Colonic mucosa (tissue), 4 donors: Measurements from ENCODE around the gene ACER1. TPM values are rescaled to one million over a fixed set of nuclear protein-coding genes. Genes with fewer than 3 reads are reported as not detected.

ENCODE experiments used
- DNase-seq: peaks from one replicate; pipeline ENCODE4 v3.0.0-alpha.2; 2020
- H3K27ac ChIP-seq: fragments of 200-600 bp; one replicate; pipeline ENCODE4 v1.8.0; 2021
- H3K27me3 ChIP-seq: fragments of 200-600 bp; one replicate; pipeline ENCODE4 v1.8.0; 2021
- H3K36me3 ChIP-seq: fragments of 200-600 bp; one replicate; pipeline ENCODE4 v1.8.0; 2021
- H3K4me1 ChIP-seq: fragments of 200-600 bp; one replicate; pipeline ENCODE4 v1.8.0; 2021; ENCODE audit warnings: mild to moderate bottlenecking
- H3K4me3 ChIP-seq: fragments of 200-600 bp; one replicate; pipeline ENCODE4 v1.8.0; 2021
- H3K9ac ChIP-seq, 2 donors: one replicate each; pipeline ENCODE4 v1.7.0; 2013; ENCODE audit warnings: control low read depth in 2 of 2, low read depth in 2 of 2, low read length in 2 of 2
- H3K9me3 ChIP-seq: fragments of 200-600 bp; one replicate; pipeline ENCODE4 v1.8.0; 2021
- intact Hi-C: fragments of 100-400 bp; cut with DNase I; formaldehyde crosslinking; loops from one replicate; pipeline ENCODE4 v1.14.1; 2022
- total RNA-seq, 2 donors: library from RNA; stranded (reverse); fragmentation: NEBNext Ultra II Directional in 1 of 2; extraction: Animal tissue kit (Norgen Biotek cat#: 25700) in 1 of 2; gene quantifications; one replicate each; pipeline ENCODE4 v1.2.1, GENCODE V29; 2021
- TF ChIP-seq, protein P1 (sequence below): fragments of 200-600 bp; IDR thresholded peaks from one replicate; pipeline ENCODE4 v1.8.0; 2022; ENCODE audit warnings: antibody characterized with exemption, mild to moderate bottlenecking
- donor health status: healthy.
- donor health status: DM: no; HTN: no; CAD: no.
- donor health status: DM: no; HTN: no; CAD: no.

ACER1 gene, protein sequence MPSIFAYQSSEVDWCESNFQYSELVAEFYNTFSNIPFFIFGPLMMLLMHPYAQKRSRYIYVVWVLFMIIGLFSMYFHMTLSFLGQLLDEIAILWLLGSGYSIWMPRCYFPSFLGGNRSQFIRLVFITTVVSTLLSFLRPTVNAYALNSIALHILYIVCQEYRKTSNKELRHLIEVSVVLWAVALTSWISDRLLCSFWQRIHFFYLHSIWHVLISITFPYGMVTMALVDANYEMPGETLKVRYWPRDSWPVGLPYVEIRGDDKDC
- total RNA-seq = not detected

DNA sequence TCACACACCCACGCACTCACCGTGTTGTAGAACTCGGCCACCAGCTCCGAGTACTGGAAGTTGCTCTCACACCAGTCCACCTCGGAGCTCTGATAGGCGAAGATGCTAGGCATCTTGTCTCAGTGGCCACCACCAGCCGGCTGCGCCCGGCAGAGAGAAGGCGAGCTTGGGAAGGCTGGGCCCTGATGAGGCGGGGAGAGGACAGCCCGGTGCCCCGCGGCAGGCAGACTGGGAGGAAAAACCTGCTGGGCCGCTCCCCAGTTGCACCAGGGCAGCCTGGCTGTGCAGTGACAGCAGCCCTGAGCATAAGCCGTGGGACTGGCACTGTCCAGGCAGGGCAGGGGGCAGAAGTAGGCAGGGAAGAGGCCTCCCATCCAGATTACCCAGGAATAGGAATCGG, at the start of gene ACER1:
ACER1 (minus strand) TSS at position 174 of the 400 bp plus-strand sequence; CDS start at position 113, 61 bp downstream.
- Histone ChIP-seq H3K4me3 (no peak within 1 kb of the TSS), H3K27me3 (no peaks in the 10 kb centered on the region), H3K27ac (no peak within 1 kb of the TSS), H3K36me3 (no peaks in the 10 kb centered on the region), H3K4me1 (no peaks in the 10 kb centered on the region), H3K9ac (no peak within 1 kb of the TSS), H3K9me3 (no peaks in the 10 kb centered on the region)
- TF ChIP-seq, protein P1, sequence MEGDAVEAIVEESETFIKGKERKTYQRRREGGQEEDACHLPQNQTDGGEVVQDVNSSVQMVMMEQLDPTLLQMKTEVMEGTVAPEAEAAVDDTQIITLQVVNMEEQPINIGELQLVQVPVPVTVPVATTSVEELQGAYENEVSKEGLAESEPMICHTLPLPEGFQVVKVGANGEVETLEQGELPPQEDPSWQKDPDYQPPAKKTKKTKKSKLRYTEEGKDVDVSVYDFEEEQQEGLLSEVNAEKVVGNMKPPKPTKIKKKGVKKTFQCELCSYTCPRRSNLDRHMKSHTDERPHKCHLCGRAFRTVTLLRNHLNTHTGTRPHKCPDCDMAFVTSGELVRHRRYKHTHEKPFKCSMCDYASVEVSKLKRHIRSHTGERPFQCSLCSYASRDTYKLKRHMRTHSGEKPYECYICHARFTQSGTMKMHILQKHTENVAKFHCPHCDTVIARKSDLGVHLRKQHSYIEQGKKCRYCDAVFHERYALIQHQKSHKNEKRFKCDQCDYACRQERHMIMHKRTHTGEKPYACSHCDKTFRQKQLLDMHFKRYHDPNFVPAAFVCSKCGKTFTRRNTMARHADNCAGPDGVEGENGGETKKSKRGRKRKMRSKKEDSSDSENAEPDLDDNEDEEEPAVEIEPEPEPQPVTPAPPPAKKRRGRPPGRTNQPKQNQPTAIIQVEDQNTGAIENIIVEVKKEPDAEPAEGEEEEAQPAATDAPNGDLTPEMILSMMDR = no peak
- DNase-seq = no peak
- intact Hi-C loops = no loop called here

DNA sequence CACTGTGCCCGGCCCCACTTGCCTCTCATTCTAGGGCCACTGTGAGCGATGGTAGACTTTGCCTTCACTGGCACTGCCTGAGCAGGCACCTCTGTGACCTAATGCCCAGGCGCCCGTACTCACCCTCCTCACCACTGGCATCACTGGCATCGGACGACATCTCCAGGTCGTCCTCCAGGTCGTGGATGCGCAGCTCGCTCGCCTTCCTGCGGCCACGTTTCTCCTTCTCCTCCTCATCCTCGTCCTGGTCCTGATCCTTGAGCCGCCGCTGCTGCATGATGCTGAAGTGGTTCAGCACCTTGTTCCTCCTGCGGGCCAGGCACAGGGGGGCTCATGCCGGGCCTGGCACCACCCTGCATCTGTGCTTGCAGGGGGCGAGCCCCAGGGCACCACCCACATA, 49.8 kb upstream of the ACER1 start:
- intact Hi-C loops = no loop called here
- Histone ChIP-seq H3K27ac (no peak overlapping the region), H3K9ac (no peak overlapping the region), H3K4me1 (no peaks in the 10 kb centered on the region), H3K36me3 (peaks cover 16% of the 10 kb centered on the region), H3K4me3 (no peak overlapping the region), H3K9me3 (no peaks in the 10 kb centered on the region), H3K27me3 (no peaks in the 10 kb centered on the region)
- TF ChIP-seq, protein P1 = no peak
- no peak for DNase-seq

DNA sequence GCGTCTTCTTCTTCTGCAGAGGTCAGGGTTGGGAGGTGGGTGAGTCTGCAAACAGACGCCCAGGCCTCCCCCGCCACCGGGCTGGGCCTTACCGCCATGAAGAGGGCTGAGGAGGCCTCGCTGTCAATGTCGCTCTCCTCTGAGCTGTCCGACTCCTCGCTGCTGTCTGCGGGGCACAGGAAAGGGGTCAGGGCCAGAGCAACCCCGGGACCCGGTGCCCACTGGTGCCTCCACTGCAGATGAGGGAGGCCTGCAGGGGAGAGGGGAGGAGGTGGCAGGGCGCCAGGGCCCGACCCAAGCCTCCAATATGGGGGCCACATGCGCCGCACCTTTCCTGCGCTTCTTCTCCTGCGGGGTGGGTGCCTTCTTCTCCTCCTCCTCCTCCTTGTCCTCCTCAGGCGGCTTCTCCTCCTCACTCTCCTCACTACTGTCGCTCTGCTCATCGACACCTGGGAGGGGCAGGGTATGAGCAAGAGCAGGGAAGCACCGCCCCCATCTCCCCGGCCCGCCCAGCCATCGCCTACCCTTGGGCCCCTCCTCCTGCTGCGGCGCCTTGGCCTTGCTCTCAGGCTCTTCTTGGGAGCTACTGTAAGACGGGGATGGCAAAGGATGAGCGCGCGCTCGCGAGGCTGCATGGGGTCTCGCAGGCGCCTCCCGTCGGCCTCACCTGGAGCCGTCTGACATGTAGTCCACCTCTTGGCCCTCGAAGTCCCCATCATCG, 47.8 kb upstream of the ACER1 start:
- intact Hi-C loops = no loop called here
- no peak overlapping the region for H3K27ac ChIP-seq
- H3K27me3 ChIP-seq = no peaks in the 10 kb centered on the region
- TF ChIP-seq, protein P1 = no peak
- H3K4me1 ChIP-seq = no peaks in the 10 kb centered on the region
- H3K9ac ChIP-seq = no peak overlapping the region
- H3K36me3 ChIP-seq = peaks cover 14% of the 10 kb centered on the region
- H3K4me3 ChIP-seq = no peak overlapping the region
- no peaks in the 10 kb centered on the region for H3K9me3 ChIP-seq
- no peak for DNase-seq

DNA sequence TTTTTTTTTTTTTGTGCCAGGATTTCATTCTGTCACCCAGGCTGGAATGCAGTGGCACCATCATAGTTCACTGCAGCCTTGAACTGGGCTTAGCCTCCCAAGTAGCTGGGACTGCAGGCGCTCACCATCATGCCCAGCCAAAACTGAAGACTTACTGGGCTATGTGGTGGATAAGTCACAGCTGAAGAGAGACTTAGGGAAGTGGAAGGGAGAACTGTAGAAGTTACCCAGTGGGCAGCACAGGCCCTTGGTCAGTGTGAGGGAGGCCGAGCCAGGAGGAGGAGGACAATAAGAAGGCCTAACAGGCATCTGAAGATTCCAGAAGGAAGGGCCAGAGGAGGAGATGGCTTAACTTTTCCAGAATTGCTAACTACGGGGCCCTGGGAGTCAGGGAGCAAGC, 46.3 kb upstream of the ACER1 start:
- Histone ChIP-seq H3K4me3 (no peak overlapping the region), H3K27ac (no peak overlapping the region), H3K27me3 (no peaks in the 10 kb centered on the region), H3K36me3 (peaks cover 14% of the 10 kb centered on the region), H3K9ac (no peak overlapping the region), H3K9me3 (no peaks in the 10 kb centered on the region), H3K4me1 (no peaks in the 10 kb centered on the region)
- intact Hi-C loops = no loop called here
- no peak for DNase-seq
- TF ChIP-seq, protein P1 = no peak

DNA sequence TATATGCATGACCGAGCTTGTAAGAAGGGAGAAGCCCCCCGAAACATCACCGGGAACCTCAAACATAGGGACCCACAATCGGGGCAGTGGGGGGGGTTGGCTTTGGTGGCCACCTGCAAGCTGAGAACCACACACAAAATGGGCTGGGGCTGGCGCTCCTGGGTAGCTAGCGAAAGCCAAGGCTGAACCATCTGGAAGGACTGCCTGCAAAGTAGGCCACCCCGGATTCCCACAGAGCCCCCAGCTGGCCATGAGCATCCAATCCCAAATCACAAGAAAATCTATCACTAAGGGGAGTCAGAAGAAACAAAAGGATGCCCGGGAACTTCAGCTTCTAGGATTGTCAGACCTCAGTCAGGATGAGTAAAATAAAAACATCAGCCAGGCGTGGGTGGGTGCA, 45.1 kb upstream of the ACER1 start:
- intact Hi-C loops = no loop called here
- DNase-seq = no peak
- Histone ChIP-seq H3K36me3 (peaks cover 14% of the 10 kb centered on the region), H3K9me3 (no peaks in the 10 kb centered on the region), H3K27me3 (no peaks in the 10 kb centered on the region), H3K27ac (no peak overlapping the region), H3K4me3 (no peak overlapping the region), H3K9ac (no peak overlapping the region), H3K4me1 (no peaks in the 10 kb centered on the region)
- TF ChIP-seq, protein P1 = no peak
